RPMI7951 (cell line): ENCODE measurements around the gene COL5A1. TPM values are rescaled to one million over a fixed set of nuclear protein-coding genes. Genes with fewer than 3 reads are reported as not detected.
A peak's percentile ranks its signal among the peaks of the same experiment; 100 is the strongest.

ENCODE experiments used
- DNase-seq: peaks from one replicate; pipeline ENCODE4 v3.0.0-alpha.2; 2012; ENCODE audit warnings: low read depth
- total RNA-seq: library from RNA; depleted of rRNA; stranded (reverse); fragments of >200 nt; shearing (Covaris generic); gene quantifications from 2 replicates; pipeline ENCODE4 v1.2.3, GENCODE V29; 2014

The COL5A1 gene
- total RNA-seq, 1 experiment from 2014 or later, result 138 TPM

DNA sequence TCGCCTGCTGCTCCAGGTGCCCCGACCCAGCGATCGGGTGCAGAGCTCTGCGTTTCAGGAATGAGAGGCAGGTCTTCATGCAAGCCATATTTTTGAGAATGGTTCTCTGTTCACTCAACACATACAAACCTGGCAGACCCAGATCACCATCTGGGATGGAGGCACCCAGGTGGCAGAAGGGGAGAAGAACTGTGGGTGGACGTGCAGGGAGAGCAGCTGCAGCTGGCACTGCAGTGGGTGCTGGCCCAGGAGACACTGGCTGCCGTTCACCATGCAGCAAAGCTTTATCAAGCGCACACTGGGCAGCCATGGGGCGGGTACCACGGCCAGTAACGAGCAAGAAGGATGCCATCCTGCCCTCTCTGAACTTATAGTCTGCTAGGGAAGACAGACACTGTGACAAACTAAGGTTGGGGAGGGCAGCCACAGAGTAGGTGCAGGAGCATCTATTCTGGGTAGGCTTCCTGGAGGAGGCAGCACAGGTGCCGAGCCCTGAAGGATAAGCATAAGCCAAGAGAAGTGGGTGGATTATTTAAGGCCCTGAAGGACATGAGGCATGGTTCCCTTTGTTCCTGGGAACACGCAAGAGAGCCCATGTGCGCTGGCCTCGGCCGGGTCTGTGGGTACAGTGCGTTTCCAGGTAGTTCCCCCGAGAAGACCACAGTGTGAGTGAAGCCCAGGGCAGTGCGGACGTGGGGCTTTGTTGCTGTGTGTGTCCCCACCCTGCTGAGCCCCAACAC lies 192.8 kb downstream of the COL5A1 start:
- no peak for DNase-seq

DNA sequence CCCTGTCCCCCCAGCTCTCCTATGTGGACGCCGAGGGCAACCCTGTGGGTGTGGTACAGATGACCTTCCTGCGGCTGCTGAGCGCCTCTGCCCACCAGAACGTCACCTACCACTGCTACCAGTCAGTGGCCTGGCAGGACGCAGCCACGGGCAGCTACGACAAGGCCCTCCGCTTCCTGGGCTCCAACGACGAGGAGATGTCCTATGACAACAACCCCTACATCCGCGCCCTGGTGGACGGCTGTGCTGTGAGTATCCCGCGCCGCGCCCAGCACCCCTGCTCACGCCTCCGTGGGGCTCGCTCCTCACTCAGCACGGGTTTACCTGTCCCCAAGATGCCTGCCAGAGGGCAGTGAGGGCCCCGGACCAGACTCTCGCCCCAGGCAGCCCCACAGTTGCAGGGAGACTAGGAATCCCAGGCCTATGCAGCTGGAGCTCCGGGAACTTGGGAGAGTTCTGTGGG lies 193.4 kb downstream of the COL5A1 start:
- no peak for DNase-seq

DNA sequence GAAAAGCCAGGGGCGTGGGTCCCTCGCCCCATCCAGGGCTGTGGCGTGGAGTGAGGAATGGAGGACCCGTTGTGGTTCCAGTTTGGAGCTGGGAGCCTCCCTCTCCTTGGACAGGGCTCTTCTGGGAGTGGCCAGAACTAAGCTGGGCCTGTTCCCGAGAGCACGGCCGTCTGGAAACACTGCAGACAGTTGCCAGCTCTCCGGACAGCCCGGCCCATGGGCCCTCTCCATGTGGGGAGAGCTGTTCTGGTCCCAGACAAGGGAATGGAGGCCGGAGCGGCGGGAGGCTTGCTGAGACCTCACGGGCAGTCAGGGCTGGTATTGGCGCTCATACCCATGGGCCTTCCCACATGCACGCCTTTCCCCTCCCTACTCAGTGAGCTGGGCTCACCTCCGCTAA lies 193.8 kb downstream of the COL5A1 start:
- no peak for DNase-seq

DNA sequence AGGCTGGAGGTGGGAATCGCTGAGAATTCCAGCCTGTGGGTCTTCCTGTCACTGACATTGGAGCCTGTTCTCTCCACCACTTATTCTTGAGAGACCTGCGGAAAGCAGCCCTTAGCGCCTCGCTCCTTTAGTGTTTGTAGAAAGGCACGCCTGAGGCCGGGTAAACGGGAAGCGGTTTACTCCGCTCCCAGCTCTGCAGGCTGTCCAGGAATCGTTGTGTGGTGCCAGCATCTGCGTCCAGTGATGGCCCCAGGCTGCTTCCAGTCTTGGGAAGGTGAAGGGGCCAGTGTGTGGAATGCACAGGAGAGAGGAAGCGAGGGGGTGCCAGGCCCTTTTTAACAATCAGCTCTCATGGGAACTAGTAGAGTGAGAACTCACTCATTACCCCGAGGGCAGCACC lies 194.4 kb downstream of the COL5A1 start:
- DNase-seq, result no peak

DNA sequence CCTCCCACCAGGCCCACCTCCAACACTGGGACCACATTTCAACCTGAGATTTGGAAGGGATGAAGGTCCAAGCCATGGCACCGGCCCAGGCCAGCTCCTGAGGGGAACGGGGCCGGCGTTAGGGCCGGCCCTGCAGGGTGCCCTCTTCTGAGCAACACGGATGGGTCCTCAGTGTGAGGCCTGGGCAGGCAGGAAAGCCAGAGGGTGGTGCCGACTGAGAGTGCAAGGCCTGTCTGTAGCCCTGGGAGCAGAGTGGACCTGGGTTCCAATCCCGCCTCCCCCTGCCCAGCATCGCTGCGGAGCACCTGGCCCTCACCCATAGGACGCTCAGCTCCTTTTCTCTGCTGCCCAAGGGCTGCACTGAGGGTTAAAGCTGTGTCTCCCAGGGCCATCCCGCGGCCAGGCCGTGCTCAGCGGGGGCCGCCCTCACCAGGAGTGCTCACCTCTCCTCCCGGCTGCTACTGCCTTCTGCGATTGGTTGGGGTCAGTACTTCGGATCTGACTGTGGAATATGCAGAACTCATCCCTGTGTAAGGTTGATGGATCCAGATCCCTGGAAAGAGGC lies 194.9 kb downstream of the COL5A1 start:
- DNase-seq, result no peak

DNA sequence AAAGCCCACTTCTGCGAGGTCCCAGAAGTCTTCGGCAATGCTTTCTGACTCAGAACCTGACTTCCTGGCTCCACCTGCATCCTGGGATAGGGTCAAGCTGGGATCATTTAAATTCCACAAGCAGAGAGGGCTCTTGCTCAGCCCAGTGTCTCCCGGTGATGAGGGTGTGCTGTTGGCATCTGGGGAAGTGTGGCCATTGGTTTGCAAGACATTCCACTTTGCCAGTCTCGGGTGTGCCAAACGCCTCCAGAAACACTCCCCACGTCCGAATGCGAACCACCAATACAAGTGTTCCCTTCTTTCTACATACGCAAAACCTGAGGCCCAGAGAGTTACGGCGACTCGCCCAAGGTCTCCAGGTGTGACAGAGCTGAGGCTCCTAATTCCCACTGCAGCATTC lies 195.9 kb downstream of the COL5A1 start:
- no peak for DNase-seq

DNA sequence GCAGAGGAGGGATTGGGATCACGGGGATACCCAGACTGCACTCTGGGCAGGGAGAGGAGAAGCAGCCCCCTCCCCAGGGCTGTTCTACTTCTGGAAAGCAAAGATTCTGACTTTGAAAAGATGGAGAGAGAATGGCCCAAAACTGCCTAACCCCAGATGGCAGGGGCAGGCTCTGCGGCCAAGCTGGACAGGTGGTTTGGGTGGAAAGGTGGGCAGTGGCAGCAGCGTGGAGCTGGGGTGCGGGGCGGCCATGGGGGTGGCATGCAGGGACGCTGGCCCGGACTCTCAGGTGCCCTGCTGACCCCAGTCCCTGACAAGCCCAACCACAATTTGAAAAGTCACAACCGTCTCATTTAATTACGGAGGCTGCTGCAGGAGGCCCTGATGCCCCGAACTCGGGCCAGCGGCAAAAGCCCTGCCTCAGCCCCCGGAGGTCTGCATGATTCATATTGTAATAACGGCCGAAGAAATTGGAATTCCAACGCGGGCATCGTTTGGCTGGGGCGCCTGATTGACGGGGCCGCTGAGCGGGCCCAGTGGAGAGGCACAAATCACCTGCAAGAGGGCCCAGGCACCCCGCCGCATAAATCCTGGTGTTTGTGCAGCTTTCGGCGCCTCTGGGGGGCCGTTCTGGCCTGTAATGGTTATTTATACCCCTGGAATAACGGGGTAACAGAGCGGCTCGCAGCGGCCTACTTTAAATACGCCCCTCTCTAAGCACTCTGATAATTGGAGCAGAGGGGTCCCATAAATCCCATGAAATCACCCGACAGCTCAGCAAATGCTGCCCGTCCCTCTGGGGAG lies 197.2 kb downstream of the COL5A1 start:
- no peak for DNase-seq

DNA sequence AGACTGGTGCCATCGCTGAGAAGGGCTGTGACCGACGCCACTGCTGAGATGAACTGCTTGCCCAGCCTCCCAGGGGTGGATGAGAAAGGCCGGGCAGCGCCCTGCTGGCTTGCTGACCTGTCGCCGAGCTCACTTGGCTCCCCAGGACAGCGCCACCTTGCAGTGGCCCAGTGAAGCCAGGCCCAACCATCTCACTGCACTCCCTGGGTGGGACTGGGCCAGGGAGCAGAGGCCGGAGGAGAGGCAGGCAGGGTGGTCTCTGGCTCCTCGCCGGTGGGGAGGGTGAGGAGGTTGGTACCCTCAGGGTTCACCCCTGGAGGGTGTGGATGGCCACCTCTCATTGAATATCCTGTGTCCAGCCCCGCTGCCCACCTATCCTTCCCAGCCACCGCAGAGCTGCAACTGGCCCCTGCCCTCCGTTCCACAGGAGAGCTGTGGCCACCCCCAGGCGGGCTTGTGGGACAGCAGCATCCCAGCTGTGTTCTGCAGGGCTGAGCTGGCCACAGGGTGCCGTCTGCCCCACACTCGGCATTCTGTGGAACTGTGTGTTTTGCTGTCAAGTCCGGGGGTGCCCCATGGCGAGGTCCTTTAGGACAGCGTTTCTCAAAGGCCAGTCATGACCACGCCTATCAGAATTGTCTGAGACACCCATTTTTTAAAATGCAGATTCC lies 198.0 kb downstream of the COL5A1 start:
- no peak for DNase-seq

DNA sequence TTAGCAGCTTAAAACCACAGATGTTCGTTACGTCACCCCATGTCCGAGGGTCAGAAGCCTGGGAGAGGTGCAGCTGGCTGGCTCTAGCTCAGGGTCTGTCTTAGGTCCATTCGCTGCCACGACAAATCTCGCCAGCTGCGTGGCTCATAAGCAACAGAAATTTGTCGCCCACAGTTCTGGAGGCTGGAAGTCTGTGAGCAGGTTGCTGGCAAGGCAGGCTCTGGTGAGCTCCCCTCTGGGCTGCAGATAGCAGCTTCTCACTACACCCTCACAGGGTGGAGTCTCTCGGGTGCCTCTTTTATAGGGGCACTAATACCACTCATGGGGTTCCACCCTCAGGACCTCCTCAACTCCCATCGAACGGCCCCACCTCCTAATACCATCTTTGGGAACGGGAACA lies 198.9 kb downstream of the COL5A1 start:
- DNase-seq, result no peak

DNA sequence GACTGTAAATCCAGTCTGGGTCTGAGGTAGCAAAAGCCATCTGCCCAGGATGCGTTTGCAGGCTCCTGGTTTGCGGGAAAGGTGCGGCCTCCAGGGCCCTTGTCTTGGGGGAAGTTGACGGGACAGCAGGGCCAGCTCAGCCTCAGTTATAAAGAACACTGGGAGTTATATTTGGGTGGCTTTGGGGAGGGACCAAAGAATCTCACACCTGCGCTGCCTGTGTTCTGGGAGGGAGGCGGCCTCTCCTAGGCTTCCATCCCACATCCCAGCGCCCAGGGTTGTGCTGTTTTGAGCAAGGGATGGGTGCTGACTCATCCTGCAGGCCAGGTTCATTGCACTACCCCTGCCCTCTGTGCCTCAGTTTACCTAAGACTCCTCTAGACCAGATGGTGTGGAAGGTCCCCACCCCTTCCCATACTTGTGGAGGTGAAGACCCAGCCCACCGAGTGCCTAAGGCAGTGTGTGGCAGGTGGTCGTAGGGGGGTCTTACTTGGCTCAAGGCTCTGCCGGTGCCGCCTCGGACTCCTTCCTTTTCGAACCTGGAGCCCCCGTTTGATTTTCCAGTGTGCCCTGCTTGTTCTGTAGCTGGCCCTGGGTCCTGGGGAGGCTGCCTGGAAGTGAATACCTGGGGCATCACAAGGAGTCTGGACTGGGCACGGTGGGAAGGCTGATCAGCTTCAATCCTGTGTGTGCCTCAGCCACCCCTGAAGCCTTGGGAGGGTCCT lies 199.7 kb downstream of the COL5A1 start:
- DNase-seq, result no peak

DNA sequence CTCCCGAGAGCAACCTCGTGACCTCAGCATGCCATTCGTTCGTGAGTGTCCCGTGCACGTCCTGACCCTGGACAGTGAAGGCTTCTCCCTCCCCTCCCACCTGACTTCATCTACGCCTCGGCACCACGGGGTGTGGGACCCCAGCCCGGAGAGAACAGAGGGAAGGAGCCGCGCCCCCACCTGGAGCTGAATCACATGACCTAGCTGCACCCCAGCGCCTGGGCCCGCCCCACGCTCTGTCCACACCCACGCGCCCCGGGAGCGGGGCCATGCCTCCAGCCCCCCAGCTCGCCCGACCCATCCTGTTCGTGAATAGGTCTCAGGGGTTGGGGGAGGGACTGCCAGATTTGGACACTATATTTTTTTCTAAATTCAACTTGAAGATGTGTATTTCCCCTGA lies 200.7 kb downstream of the COL5A1 start:
- DNase-seq, result no peak

DNA sequence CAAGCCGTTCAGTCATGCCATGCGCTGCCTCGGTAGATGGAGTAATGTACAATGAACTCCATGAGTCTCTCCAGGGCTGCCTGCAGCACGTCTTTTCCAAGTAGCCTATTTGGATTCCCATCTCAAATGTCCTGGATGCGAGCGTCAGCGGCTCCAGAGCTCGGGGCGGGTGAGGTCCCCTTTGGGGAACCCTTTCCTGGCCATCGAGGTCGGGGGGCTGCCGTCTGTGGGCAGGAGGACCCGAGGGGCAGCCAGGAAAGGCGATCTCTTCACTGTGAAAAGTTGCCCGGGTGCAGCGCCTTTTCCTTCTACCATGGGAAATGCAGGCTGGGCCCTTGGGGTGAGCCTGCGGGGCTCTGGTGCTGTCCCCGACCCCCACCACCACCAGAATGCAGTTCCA lies 202.1 kb downstream of the COL5A1 start:
- DNase-seq, result no peak

DNA sequence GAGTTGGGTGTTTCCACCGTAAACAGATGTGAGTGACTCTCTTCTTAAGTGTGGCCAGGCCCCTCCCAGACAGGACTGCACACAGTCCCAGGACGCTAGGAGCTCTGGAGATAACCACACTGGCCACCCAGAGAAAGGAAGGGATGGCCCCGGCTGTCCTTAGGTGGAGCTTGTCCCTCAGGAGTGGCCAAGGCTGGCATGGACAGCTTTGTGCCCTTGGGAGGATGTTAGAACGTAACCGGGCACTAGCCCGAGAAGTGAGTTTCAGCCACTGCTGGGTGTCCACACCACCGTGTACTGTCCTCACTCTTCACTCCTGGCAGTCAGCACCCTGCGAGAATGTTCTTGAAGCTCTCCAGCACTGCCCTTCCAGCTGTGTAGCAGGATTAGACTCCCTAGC lies 203.2 kb downstream of the COL5A1 start:
- no peak for DNase-seq

DNA sequence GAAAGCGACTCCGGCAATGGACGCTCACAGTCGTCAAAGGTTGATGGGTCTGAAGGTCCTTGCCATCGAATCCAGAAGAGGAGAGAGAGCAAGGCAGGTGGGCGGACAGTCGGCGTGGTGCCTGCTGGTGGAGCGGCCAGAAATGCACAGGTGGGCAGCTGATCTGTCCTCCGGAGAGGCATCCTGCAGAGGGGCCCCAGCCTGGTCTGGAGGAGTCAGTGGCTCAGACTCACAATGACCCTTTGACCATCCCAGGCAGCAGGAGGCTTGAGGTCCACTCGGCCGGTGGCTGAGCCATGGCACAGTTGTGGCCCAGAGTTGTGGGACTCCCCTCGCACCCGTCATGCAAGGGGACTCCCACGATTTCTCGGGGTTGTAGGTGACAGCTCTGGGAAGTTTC lies 204.6 kb downstream of the COL5A1 start:
- no peak for DNase-seq

DNA sequence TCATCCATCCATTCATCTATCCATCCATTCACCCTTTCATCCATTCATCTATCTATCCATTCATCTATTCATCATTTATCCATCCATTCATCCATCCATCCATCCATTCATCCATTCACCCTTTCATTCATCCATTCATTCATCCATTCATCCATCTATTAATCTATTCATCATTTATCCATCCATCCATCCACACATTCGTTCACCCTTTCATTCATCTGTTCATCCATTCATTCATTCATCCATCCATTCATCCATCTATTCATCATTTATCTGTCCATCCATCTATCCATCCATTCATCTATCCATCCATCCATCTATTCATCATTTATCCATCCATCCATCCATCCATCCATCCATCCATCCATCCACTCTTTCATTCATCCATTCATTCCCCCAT lies 205.1 kb downstream of the COL5A1 start:
- no peak for DNase-seq

DNA sequence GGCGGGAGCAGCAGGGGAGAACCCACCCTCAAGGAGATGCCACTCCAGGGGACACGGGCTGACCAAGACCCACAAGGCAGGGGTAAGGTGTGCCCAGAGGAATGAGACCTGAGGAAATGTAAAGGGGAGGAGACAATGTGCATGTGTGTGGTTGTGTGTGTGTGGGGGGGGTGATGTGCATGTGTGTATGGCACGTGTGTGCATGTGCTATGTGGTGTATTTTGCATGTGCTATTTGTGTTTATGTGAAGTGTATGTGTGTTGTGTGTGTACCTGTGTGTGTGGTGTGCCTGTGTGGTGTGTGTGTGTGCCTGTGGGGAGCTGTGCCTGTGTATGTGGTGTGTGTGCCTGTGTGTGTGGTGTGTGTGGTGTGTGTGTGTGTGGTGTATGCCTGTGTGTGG lies 205.5 kb downstream of the COL5A1 start:
- DNase-seq, result no peak

DNA sequence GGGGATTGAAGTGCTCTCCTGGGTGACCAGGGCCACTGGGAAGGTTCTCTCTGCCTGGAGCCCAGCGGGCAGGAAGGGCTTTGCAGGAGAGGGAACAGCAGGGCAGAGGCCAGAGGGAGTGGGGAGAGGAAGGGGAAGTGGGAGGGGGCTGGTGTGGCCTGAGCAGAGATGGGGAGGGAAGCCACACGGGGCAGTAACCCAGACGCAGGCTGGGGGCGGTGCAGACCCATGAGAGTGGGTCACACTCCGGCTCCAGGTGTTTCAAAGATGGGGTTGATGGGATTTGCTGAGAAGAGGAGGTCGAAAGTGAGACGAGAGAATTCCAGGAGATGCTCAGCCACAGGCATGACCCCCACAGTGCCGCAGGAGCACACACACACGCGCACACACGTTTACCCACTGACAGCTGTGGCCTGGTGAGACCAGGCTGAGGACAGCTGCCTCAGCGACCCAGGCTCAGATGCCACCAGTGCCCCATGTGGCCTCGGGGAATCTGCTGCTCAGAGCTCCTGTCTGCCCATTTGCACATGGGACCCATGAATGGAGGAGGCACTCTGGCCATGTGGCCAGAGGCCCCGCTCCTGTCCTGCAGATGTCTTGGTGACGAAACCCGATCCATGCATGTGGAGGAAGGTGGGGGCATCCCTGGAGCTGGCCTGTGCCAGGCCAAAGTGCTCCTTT lies 206.3 kb downstream of the COL5A1 start:
- DNase-seq, result peak; percentile 34

DNA sequence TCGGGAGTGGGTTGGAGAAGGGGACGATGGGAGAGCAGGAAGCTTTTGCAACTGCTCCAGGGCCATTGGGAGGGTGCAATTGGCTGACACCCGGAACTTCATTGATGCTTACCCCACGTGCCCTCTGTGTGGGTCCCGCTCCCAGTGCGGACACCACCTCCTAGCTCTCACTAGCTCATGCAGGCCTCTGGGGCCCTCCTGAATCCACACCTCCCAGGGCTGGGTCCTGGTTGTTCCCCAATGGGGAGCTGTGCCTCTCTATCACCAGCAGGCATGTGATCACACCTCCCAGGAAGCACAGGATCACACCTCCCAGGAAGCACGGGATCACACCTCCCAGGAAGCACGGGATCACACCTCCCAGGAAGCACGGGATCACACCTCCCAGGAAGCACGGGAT lies 206.9 kb downstream of the COL5A1 start:
- DNase-seq, result no peak

DNA sequence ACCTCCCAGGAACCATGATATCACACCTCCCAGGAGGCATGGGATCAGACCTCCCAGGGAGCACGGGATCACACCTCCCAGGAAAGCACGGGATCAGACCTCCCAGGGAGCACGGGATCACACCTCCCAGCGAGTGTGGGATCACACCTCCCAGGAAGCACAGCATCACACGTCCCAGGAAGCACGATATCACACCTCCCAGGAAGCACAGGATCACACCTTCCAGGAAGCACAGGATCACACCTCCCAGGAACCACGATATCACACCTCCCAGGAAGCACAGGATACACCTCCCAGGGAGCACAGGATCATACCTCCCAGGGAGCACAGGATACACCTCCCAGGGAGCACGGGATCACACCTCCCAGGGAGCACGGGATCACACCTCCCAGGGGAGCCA lies 209.0 kb downstream of the COL5A1 start:
- no peak for DNase-seq

DNA sequence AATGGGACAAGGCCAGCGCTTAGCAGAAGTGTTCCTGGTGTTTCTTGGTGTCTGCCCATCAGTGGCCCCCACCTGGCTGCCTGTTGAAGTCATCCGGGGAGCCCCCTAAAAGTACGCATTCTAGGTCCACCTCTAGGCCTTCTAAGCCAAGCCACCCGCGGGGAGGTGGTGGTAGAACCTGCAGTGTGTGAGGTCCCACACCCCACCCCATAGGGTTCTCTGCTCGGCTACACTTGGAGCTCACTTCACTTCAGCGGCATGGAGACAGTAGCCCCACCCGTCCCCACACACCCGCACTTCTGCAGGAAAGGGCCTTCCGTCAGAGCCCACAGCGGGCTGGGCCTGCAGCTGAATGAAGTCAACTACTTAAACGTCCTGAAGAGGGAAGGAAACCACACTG lies 209.4 kb downstream of the COL5A1 start:
- DNase-seq, result no peak
